ENCODE measurements around the gene CPNE5. TPM values are rescaled to one million over a fixed set of nuclear protein-coding genes. Genes with fewer than 3 reads are reported as not detected.

CPNE5 gene
- total and polyA plus RNA-seq, 9 of the 15 experiments (the other 6 are each of a cell fraction or from before 2014, with no cell fraction given), result 0.14 to 1.0 (median 0.46) TPM; not detected in 2

DNA sequence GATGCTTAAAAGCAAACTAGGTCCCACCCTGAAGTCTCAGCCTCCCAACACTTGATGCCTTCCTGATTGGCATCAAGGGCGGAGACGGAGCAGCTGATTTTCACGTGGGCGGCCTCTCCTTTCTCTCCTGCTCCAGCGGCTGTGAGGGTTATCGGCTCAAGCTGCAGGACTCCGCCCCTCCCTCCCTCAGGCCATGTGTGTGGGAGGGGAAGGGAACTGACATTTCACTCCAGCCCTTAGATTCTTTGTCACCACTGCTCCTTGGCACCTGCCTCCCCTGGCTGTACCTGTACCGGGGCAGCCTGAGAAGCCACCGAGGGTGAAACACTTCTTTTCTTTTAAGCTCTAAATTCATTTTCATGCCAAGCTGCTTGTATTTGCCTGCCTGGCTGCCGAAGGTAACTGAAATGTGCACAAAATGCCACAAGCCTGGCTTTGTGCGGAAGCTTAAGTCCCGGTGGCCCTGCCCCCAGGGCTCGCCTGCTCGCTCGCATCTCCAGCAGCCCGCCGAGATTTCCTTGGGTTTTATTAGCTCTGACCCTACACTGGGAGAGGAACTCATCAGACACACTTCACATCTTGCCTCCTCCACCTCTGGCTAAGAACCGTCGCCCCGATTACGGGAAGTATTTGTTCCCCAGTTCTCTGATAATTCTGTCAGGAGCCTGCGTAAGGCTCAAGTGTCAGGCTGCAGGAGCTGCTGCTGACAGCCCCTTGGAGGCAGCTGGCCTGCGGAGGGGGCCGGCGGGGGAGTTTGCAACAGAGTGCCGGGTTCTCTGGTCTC is 9.6 kb upstream of the CPNE5 start (continued):
- TF ChIP-seq ETS2 (tag; IDR thresholded peaks at IDR 0.05; ENCODE audit: borderline replicate concordance, poor library complexity, severe bottlenecking), result no peak
- TF ChIP-seq, protein P1, sequence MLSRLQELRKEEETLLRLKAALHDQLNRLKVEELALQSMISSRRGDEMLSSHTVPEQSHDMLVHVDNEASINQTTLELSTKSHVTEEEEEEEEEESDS (CRISPR knock-in tag; IDR thresholded peaks at IDR 0.05), result no peak
- no peak for TF ChIP-seq TCFL5 (CRISPR knock-in tag; conservative IDR thresholded peaks at IDR 0.05)
- TF ChIP-seq ZNF316 (IDR thresholded peaks at IDR 0.05), result no peak
- 0 out of 2 replicates have a peak, but pooled peaks have one; percentile 63 for TF ChIP-seq ZKSCAN1 (IDR thresholded peaks at IDR 0.05; ENCODE audit: low read depth, low read length)
- TF ChIP-seq U2AF1 (optimal IDR thresholded peaks at IDR 0.05; ENCODE audit: low read depth, low read length), result no peak
- TF ChIP-seq HIVEP1 (CRISPR knock-in tag; IDR thresholded peaks at IDR 0.05), result no peak
- no peak for TF ChIP-seq POLR3G (IDR thresholded peaks at IDR 0.05; ENCODE audit: extremely low read depth, insufficient read length, insufficient replicate concordance)
- TF ChIP-seq SMAD3 (CRISPR knock-in tag; conservative IDR thresholded peaks at IDR 0.05), result no peak
- no peak for TF ChIP-seq GTF2F1 (IDR thresholded peaks at IDR 0.05; ENCODE audit: low read depth, low read length)
- TF ChIP-seq, protein P2, sequence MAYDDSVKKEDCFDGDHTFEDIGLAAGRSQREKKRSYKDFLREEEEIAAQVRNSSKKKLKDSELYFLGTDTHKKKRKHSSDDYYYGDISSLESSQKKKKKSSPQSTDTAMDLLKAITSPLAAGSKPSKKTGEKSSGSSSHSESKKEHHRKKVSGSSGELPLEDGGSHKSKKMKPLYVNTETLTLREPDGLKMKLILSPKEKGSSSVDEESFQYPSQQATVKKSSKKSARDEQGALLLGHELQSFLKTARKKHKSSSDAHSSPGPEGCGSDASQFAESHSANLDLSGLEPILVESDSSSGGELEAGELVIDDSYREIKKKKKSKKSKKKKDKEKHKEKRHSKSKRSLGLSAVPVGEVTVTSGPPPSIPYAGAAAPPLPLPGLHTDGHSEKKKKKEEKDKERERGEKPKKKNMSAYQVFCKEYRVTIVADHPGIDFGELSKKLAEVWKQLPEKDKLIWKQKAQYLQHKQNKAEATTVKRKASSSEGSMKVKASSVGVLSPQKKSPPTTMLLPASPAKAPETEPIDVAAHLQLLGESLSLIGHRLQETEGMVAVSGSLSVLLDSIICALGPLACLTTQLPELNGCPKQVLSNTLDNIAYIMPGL (CRISPR knock-in tag; IDR thresholded peaks at IDR 0.05), result 0 out of 2 replicates have a peak, but pooled peaks have one; percentile 34
- TF ChIP-seq ZEB2 (IDR thresholded peaks at IDR 0.05), result peak; percentile 75
- no peak for TF ChIP-seq BRF1 (IDR thresholded peaks at IDR 0.05; ENCODE audit: borderline replicate concordance, extremely low read depth, insufficient read length)
- peak; percentile 89 for TF ChIP-seq KLF16 (IDR thresholded peaks at IDR 0.05)
- TF ChIP-seq PHTF2 (CRISPR knock-in tag; IDR thresholded peaks at IDR 0.05), result no peak
- TF ChIP-seq CSDE1 (IDR thresholded peaks at IDR 0.05), result no peak
- TF ChIP-seq, protein P3, sequence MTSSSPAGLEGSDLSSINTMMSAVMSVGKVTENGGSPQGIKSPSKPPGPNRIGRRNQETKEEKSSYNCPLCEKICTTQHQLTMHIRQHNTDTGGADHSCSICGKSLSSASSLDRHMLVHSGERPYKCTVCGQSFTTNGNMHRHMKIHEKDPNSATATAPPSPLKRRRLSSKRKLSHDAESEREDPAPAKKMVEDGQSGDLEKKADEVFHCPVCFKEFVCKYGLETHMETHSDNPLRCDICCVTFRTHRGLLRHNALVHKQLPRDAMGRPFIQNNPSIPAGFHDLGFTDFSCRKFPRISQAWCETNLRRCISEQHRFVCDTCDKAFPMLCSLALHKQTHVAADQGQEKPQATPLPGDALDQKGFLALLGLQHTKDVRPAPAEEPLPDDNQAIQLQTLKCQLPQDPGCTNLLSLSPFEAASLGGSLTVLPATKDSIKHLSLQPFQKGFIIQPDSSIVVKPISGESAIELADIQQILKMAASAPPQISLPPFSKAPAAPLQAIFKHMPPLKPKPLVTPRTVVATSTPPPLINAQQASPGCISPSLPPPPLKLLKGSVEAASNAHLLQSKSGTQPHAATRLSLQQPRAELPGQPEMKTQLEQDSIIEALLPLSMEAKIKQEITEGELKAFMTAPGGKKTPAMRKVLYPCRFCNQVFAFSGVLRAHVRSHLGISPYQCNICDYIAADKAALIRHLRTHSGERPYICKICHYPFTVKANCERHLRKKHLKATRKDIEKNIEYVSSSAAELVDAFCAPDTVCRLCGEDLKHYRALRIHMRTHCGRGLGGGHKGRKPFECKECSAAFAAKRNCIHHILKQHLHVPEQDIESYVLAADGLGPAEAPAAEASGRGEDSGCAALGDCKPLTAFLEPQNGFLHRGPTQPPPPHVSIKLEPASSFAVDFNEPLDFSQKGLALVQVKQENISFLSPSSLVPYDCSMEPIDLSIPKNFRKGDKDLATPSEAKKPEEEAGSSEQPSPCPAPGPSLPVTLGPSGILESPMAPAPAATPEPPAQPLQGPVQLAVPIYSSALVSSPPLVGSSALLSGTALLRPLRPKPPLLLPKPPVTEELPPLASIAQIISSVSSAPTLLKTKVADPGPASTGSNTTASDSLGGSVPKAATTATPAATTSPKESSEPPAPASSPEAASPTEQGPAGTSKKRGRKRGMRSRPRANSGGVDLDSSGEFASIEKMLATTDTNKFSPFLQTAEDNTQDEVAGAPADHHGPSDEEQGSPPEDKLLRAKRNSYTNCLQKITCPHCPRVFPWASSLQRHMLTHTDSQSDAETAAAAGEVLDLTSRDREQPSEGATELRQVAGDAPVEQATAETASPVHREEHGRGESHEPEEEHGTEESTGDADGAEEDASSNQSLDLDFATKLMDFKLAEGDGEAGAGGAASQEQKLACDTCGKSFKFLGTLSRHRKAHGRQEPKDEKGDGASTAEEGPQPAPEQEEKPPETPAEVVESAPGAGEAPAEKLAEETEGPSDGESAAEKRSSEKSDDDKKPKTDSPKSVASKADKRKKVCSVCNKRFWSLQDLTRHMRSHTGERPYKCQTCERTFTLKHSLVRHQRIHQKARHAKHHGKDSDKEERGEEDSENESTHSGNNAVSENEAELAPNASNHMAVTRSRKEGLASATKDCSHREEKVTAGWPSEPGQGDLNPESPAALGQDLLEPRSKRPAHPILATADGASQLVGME (CRISPR knock-in tag; IDR thresholded peaks at IDR 0.05), result no peak
- TF ChIP-seq PCBP1 (IDR thresholded peaks at IDR 0.05; ENCODE audit: low read depth, low read length, poor library complexity, severe bottlenecking), result no peak
- peak in 1 of 2 experiments; percentile 80; a peak in 1 of 4 replicates for TF ChIP-seq SRF (CRISPR knock-in tag; IDR thresholded peaks at IDR 0.05)
- TF ChIP-seq FOXK1 (CRISPR knock-in tag; IDR thresholded peaks at IDR 0.05; ENCODE audit: borderline replicate concordance), result no peak
- TF ChIP-seq SP1 (CRISPR knock-in tag; IDR thresholded peaks at IDR 0.05), result peak; percentile 63
